ENCODE data around the gene OR1D2. TPM values are rescaled to one million over a fixed set of nuclear protein-coding genes. Genes with fewer than 3 reads are reported as not detected.
"Not testable (repeated sequence)": the region's sequence is repeated elsewhere in the genome, so short reads cannot be mapped to it uniquely, and the experiment has no call there.

The OR1D2 gene, protein sequence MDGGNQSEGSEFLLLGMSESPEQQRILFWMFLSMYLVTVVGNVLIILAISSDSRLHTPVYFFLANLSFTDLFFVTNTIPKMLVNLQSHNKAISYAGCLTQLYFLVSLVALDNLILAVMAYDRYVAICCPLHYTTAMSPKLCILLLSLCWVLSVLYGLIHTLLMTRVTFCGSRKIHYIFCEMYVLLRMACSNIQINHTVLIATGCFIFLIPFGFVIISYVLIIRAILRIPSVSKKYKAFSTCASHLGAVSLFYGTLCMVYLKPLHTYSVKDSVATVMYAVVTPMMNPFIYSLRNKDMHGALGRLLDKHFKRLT
- total RNA-seq: not detected in 2 replicates

DNA sequence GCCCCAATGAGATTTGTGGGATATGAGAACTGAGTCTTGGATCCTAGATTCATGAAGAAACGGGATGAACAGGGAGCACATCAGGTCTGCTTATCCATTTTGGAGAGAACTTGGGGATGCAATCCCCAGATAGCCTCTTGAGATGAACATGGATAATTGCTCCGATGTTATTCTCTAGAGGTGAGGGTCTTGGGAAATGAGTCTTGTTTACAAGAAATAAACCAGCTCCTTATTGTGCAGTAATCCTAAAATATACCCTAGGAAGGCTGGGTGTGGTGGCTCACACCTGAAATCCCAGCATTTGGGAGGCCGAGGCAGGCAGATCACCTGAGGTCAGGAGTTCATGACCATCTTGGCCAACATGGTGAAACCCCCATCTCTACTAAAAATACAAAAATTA is at the start of gene OR1D2:
Gene OR1D2, minus strand, starts transcription at position 101 of the 400 bp plus-strand sequence. CDS start 11,426 bp downstream, outside the sequence.
- Mint-ChIP-seq H3K36me3 (ENCODE audit: low read depth) (no peaks in the 10 kb centered on the region), H3K27me3 (ENCODE audit: low read depth) (no peaks in the 10 kb centered on the region), H3K4me1 (ENCODE audit: low read depth) (no peaks in the 10 kb centered on the region), H3K27ac (no peak within 1 kb of the TSS), H3K4me3 (ENCODE audit: low read depth) (no peak within 1 kb of the TSS), H3K9me3 (peaks cover 3% of the 10 kb centered on the region)
- DNase-seq (ENCODE audit: low spot score): no peak
- intact Hi-C loops (cut with micrococcal nuclease): no loop called here

GRCh38 chr17:3137494-3137893 is 33.3 kb upstream of the OR1D2 start:
- H3K9me3 Mint-ChIP-seq; H3K27me3 Mint-ChIP-seq (ENCODE audit: low read depth); DNase-seq (ENCODE audit: low spot score); H3K27ac Mint-ChIP-seq; H3K4me1 Mint-ChIP-seq (ENCODE audit: low read depth); H3K4me3 Mint-ChIP-seq (ENCODE audit: low read depth); H3K36me3 Mint-ChIP-seq (ENCODE audit: low read depth); intact Hi-C loops (cut with micrococcal nuclease): not testable (repeated sequence)

- H3K4me1 Mint-ChIP-seq (ENCODE audit: low read depth): no peaks in the 10 kb centered on the region
- intact Hi-C loops (cut with micrococcal nuclease): no loop called here
Observed at GRCh38 chr17:3127451-3127850, 23.2 kb upstream of the OR1D2 start, which contains the start of gene OR1G1. Gene OR1G1 (minus strand): TSS chr17:3127551. CDS start chr17:3127551, 0 bp downstream.

GRCh38 chr17:3073850-3074249 is 30.4 kb downstream of the OR1D2 start:
- DNase-seq (ENCODE audit: low spot score); H3K4me3 Mint-ChIP-seq (ENCODE audit: low read depth); intact Hi-C loops (cut with micrococcal nuclease); H3K27me3 Mint-ChIP-seq (ENCODE audit: low read depth); H3K36me3 Mint-ChIP-seq (ENCODE audit: low read depth); H3K9me3 Mint-ChIP-seq; H3K27ac Mint-ChIP-seq; H3K4me1 Mint-ChIP-seq (ENCODE audit: low read depth): not testable (repeated sequence)

More at GRCh38 chr17:3127451-3127850, 23.2 kb upstream of the OR1D2 start, which contains the start of gene OR1G1:
- Mint-ChIP-seq H3K9me3 (no peaks in the 10 kb centered on the region), H3K4me3 (ENCODE audit: low read depth) (no peak within 1 kb of the TSS), H3K27me3 (ENCODE audit: low read depth) (peaks cover 3% of the 10 kb centered on the region), H3K27ac (no peak within 1 kb of the TSS), H3K36me3 (ENCODE audit: low read depth) (no peaks in the 10 kb centered on the region)
- DNase-seq (ENCODE audit: low spot score): no peak

DNA sequence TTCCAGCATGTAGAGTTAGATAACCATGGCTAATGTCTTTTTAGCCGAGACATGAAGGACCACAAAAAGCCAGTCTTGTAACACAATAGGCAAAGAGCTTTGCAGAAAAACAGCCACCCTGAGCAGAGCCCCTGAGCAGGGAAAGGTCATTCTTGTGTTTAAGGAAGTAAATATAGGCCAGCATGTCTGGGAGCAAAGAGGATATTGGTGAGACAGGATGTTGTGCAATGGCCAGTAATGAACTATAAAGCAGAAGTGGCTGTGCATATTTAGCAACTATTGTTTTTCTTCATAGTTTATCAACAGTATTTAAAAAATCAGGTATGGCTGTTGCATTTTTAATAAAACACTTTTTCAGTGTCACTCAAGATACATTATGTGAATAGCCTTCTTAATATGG is 39.0 kb downstream of the OR1D2 start:
- H3K4me3 Mint-ChIP-seq (ENCODE audit: low read depth); DNase-seq (ENCODE audit: low spot score); intact Hi-C loops (cut with micrococcal nuclease); H3K27me3 Mint-ChIP-seq (ENCODE audit: low read depth); H3K36me3 Mint-ChIP-seq (ENCODE audit: low read depth); H3K9me3 Mint-ChIP-seq; H3K27ac Mint-ChIP-seq; H3K4me1 Mint-ChIP-seq (ENCODE audit: low read depth): not testable (repeated sequence)

GRCh38 chr17:3063507-3063906 is 40.7 kb downstream of the OR1D2 start, which contains the start of gene OR1D5:
Gene OR1D5 (minus strand): TSS chr17:3063607. CDS start chr17:3063607, 0 bp downstream.
- DNase-seq (ENCODE audit: low spot score); H3K27ac Mint-ChIP-seq; H3K36me3 Mint-ChIP-seq (ENCODE audit: low read depth); H3K27me3 Mint-ChIP-seq (ENCODE audit: low read depth); intact Hi-C loops (cut with micrococcal nuclease); H3K4me3 Mint-ChIP-seq (ENCODE audit: low read depth); H3K9me3 Mint-ChIP-seq; H3K4me1 Mint-ChIP-seq (ENCODE audit: low read depth): not testable (repeated sequence)

- H3K4me1 Mint-ChIP-seq (ENCODE audit: low read depth); H3K4me3 Mint-ChIP-seq (ENCODE audit: low read depth); H3K9me3 Mint-ChIP-seq; DNase-seq (ENCODE audit: low spot score); H3K27me3 Mint-ChIP-seq (ENCODE audit: low read depth); intact Hi-C loops (cut with micrococcal nuclease); H3K36me3 Mint-ChIP-seq (ENCODE audit: low read depth); H3K27ac Mint-ChIP-seq: not testable (repeated sequence)
Observed at GRCh38 chr17:3062824-3063377, 41.3 kb downstream of the OR1D2 start.

GRCh38 chr17:3054868-3055267 is 49.4 kb downstream of the OR1D2 start:
- DNase-seq (ENCODE audit: low spot score); H3K36me3 Mint-ChIP-seq (ENCODE audit: low read depth); H3K9me3 Mint-ChIP-seq; intact Hi-C loops (cut with micrococcal nuclease); H3K4me3 Mint-ChIP-seq (ENCODE audit: low read depth); H3K27me3 Mint-ChIP-seq (ENCODE audit: low read depth); H3K27ac Mint-ChIP-seq; H3K4me1 Mint-ChIP-seq (ENCODE audit: low read depth): not testable (repeated sequence)

GRCh38 chr17:3049705-3050295 is 54.4 kb downstream of the OR1D2 start:
- Mint-ChIP-seq H3K27me3 (ENCODE audit: low read depth) (no peaks in the 10 kb centered on the region), H3K27ac (no peak overlapping the region), H3K4me3 (ENCODE audit: low read depth) (peak overlapping the region; percentile 13), H3K9me3 (no peaks in the 10 kb centered on the region), H3K4me1 (ENCODE audit: low read depth) (peaks cover 6% of the 10 kb centered on the region), H3K36me3 (ENCODE audit: low read depth) (no peaks in the 10 kb centered on the region)
- intact Hi-C loops (cut with micrococcal nuclease): loop anchor here (5.0 kb wide), 1 partner anchor 588 kb away; the partner anchor contains the start of genes CTNS and SHPK
- DNase-seq (ENCODE audit: low spot score): no peak

GRCh38 chr17:3048727-3049471 is 55.3 kb downstream of the OR1D2 start:
- intact Hi-C loops (cut with micrococcal nuclease): loop anchor here (5.0 kb wide), 1 partner anchor 588 kb away; the partner anchor contains the start of genes CTNS and SHPK
- peak; percentile 89 for DNase-seq (ENCODE audit: low spot score)
- peak overlapping the region; percentile 92 for H3K4me3 Mint-ChIP-seq (ENCODE audit: low read depth)
- H3K27ac Mint-ChIP-seq: peak overlapping the region; percentile 84
- H3K4me1 Mint-ChIP-seq (ENCODE audit: low read depth): peaks cover 6% of the 10 kb centered on the region
- H3K36me3 Mint-ChIP-seq (ENCODE audit: low read depth): no peaks in the 10 kb centered on the region
- no peaks in the 10 kb centered on the region for H3K27me3 Mint-ChIP-seq (ENCODE audit: low read depth)
- peaks cover 4% of the 10 kb centered on the region for H3K9me3 Mint-ChIP-seq

- no peaks in the 10 kb centered on the region for H3K27me3 Mint-ChIP-seq (ENCODE audit: low read depth)
- no peaks in the 10 kb centered on the region for H3K36me3 Mint-ChIP-seq (ENCODE audit: low read depth)
- H3K4me1 Mint-ChIP-seq (ENCODE audit: low read depth): peaks cover 6% of the 10 kb centered on the region
- intact Hi-C loops (cut with micrococcal nuclease): loop anchor here (5.0 kb wide), 1 partner anchor 591 kb away; the partner anchor contains the start of genes CTNS and SHPK
- H3K9me3 Mint-ChIP-seq: peaks cover 13% of the 10 kb centered on the region
- no peak overlapping the region for H3K4me3 Mint-ChIP-seq (ENCODE audit: low read depth)
- no peak for DNase-seq (ENCODE audit: low spot score)
- H3K27ac Mint-ChIP-seq: no peak overlapping the region
Observed at GRCh38 chr17:3046753-3047152, 57.5 kb downstream of the OR1D2 start.

DNA sequence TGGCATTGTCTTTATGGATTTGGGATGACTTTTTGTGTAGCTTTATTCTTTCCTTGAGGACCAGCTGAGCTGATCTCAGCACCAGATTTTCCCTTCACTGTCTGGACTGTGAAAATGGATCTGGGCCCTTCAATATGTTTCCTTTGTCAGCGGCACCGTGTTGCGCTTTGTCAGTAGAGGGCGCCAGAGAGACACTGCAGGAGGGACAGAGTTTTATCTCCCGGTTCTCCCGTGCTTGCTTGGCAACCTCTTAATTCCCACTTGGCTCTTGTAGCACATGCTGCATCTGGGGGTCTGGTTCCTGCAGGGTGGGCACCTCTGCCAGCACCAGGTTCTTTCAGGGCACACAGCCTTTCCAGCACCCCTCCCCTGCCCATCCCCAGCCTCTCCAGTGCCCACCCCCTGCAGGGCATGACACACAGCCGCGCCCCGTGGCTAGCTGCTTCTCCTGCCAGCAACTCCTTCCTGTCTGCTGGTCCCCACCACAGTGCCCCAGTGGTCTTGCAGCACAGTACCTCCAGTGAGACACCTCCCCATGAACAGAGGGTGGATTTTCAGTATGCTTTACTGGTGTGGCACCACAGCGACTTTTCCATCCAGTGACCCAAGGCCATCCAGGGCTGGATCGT is 60.4 kb downstream of the OR1D2 start:
- no peak overlapping the region for H3K27ac Mint-ChIP-seq
- no peaks in the 10 kb centered on the region for H3K27me3 Mint-ChIP-seq (ENCODE audit: low read depth)
- peaks cover 13% of the 10 kb centered on the region for H3K9me3 Mint-ChIP-seq
- no peak overlapping the region for H3K4me3 Mint-ChIP-seq (ENCODE audit: low read depth)
- peaks cover 3% of the 10 kb centered on the region for H3K4me1 Mint-ChIP-seq (ENCODE audit: low read depth)
- DNase-seq (ENCODE audit: low spot score): no peak
- intact Hi-C loops (cut with micrococcal nuclease): no loop called here
- no peaks in the 10 kb centered on the region for H3K36me3 Mint-ChIP-seq (ENCODE audit: low read depth)
